Stomach smooth muscle (tissue), 2 donors: Measurements from ENCODE around the gene REPS2.

Source experiments
- H3K27ac ChIP-seq: one replicate; pipeline ENCODE4 v1.7.0; 2013; ENCODE audit warnings: mild to moderate bottlenecking, low read length, inconsistent platforms
- H3K27me3 ChIP-seq, 2 donors: one replicate each; pipeline ENCODE4 v1.7.0; 2013; ENCODE audit warnings: low read length in 2 of 2; ENCODE audit not compliant: insufficient read depth in 2 of 2, control insufficient read depth in 1 of 2
- H3K36me3 ChIP-seq, 2 donors: one replicate each; pipeline ENCODE4 v1.7.0; 2013; ENCODE audit warnings: low read length in 2 of 2; ENCODE audit not compliant: control insufficient read depth in 2 of 2, insufficient read depth in 2 of 2
- H3K4me1 ChIP-seq: one replicate; pipeline ENCODE4 v1.7.0; 2013; ENCODE audit warnings: low read length; ENCODE audit not compliant: control insufficient read depth, insufficient read depth
- H3K4me3 ChIP-seq, 2 donors: one replicate each; pipeline ENCODE4 v1.7.0; 2013; ENCODE audit warnings: low read length in 2 of 2
- H3K9ac ChIP-seq, 2 donors: one replicate each; pipeline ENCODE4 v1.7.0; 2013; ENCODE audit warnings: low read length in 2 of 2, mild to moderate bottlenecking in 1 of 2
- H3K9me3 ChIP-seq, 2 donors: one replicate each; pipeline ENCODE4 v1.7.0; 2013; ENCODE audit warnings: low read length in 2 of 2; ENCODE audit not compliant: control insufficient read depth in 2 of 2
- donor health status: healthy.
- donor health status: Pancreatic carcinoma.

Gene REPS2

DNA sequence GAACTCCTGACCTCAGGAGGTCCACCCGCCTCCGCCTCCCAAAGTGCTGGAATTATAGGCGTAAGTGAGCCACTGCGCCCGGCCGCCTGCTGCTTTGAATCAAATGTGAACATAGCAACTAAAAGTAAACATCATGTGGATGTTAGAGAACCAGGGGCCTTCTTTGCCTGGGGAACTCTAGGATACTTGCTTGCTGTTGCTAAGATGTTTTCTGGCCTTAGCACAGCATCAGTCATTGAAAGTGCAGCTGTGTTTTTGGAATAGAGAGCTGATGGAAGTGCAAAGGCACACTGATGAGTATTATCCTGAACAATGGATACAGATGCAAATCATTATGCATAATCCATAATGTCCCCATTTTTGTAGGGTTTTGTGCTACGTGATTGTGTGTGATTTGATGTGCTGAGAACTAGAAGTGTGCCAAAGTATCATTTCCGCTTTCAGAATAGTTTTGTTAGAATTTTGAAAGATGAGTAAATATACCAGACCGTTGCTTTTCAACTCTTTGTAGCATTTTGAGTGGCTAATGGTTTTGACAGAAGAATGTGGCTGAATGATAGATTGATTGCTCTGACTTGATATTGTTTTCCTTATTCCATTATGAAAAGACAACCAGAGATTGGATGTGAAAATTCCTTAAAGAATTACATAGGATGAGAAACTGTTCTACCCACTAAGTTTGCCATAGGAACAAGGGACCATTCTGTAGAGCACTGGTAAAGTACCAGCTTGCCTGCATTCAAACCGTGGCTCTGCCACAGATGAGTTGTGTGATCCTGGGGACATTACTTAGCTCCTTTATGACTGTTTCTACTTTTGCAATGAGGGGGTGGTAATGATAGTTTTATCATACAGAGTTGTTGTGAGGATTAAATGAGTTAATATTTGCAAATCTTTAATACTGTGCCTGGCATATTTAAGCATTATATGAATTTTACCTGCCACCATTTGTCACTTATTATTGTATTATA is 74.7 kb downstream of the REPS2 start:
- peak overlapping the region; percentile 53 for H3K27ac ChIP-seq
- no peaks in the 10 kb centered on the region for H3K36me3 ChIP-seq
- H3K4me1 ChIP-seq: peaks cover 2% of the 10 kb centered on the region
- no peak overlapping the region for H3K4me3 ChIP-seq
- H3K27me3 ChIP-seq: peaks cover 0 to 2% of the 10 kb centered on the region in 2 donors
- H3K9me3 ChIP-seq: no peaks in the 10 kb centered on the region
- H3K9ac ChIP-seq: no peak overlapping the region

DNA sequence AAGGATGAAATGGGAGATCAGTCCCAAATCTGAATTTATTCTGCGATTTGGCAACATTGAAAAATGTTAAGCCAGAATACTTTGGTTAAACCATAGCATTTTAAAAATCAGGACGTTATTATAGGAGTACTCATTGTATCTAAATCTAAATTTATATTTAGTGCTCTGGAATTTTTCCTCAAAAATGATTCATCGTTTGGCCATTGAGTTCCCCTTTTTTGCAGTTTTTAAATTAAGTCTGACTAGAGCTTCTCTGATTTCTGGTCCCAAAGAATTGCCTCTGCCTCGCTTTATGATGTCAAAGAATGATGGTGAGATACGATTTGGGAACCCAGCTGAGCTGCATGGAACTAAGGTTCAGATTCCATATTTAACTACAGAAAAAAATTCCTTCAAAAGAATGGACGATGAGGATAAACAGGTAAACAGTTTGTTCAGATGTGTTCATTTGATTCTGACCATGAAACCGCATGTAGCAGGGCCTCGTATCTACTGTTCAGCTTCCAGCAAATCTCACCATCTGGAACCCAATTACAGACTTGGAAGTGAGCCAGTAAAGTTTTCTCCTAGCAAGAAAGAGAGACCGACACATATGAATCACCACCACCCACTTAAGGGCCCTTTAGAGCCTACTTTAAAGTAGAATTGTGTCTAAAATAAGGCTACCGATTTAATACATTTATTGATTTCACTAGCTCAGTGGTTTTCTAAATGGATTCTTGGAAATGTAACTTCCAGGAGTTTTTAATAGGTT is 75.6 kb downstream of the REPS2 start:
- H3K9me3 ChIP-seq: no peaks in the 10 kb centered on the region
- H3K27ac ChIP-seq: no peak overlapping the region
- no peaks in the 10 kb centered on the region for H3K36me3 ChIP-seq
- peaks cover 2% of the 10 kb centered on the region for H3K4me1 ChIP-seq
- H3K27me3 ChIP-seq: peaks cover 0 to 2% of the 10 kb centered on the region in 2 donors
- H3K4me3 ChIP-seq: no peak overlapping the region
- no peak overlapping the region for H3K9ac ChIP-seq

GRCh38 chrX:17023661-17024060 is 77.2 kb downstream of the REPS2 start:
- Histone ChIP-seq H3K27me3 (peaks cover 0 to 2% of the 10 kb centered on the region in 2 donors), H3K9ac (no peak overlapping the region), H3K4me1 (peaks cover 2% of the 10 kb centered on the region), H3K4me3 (no peak overlapping the region), H3K9me3 (no peaks in the 10 kb centered on the region), H3K27ac (no peak overlapping the region), H3K36me3 (no peaks in the 10 kb centered on the region)

GRCh38 chrX:17024886-17025285 is 78.4 kb downstream of the REPS2 start:
- Histone ChIP-seq H3K9me3 (no peaks in the 10 kb centered on the region), H3K4me1 (peaks cover 2% of the 10 kb centered on the region), H3K27ac (no peak overlapping the region), H3K36me3 (no peaks in the 10 kb centered on the region), H3K4me3 (no peak overlapping the region), H3K27me3 (peaks cover 0 to 2% of the 10 kb centered on the region in 2 donors), H3K9ac (no peak overlapping the region)

- H3K27ac ChIP-seq: no peak overlapping the region
Observed at GRCh38 chrX:17025621-17026302, 79.3 kb downstream of the REPS2 start.

GRCh38 chrX:17027931-17028330 is 81.5 kb downstream of the REPS2 start:
- Histone ChIP-seq H3K27ac (no peak overlapping the region), H3K4me3 (no peak overlapping the region), H3K9ac (no peak overlapping the region), H3K27me3 (no peaks in the 10 kb centered on the region), H3K36me3 (no peaks in the 10 kb centered on the region), H3K4me1 (peaks cover 2% of the 10 kb centered on the region), H3K9me3 (no peaks in the 10 kb centered on the region)

More at GRCh38 chrX:17025621-17026302, 79.3 kb downstream of the REPS2 start:
- Histone ChIP-seq H3K36me3 (no peaks in the 10 kb centered on the region), H3K27me3 (peaks cover 0 to 2% of the 10 kb centered on the region in 2 donors), H3K9ac (no peak overlapping the region), H3K4me1 (peaks cover 2% of the 10 kb centered on the region), H3K9me3 (no peaks in the 10 kb centered on the region), H3K4me3 (no peak overlapping the region)

DNA sequence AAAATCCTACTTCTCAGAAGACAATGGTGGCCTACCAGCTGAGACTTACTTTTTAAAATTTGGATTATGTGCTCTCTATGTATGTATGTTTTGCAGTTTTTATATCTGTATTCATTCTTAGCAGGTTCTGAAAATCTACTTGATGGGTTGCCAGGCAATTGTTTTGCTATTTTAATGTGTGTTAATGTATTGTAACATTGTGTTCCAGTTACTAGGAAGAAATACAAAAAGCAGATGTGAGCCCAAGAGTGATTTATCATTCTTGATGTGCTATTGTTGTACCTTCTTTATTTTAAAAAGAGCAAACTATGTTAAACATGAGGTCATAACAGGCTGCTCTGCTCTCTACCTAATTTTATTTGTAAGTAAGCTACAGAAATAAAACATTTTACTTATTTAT is 81.9 kb downstream of the REPS2 start:
- Histone ChIP-seq H3K4me3 (no peak overlapping the region), H3K36me3 (no peaks in the 10 kb centered on the region), H3K27ac (no peak overlapping the region), H3K9ac (no peak overlapping the region), H3K27me3 (no peaks in the 10 kb centered on the region), H3K9me3 (no peaks in the 10 kb centered on the region), H3K4me1 (peaks cover 2% of the 10 kb centered on the region)

DNA sequence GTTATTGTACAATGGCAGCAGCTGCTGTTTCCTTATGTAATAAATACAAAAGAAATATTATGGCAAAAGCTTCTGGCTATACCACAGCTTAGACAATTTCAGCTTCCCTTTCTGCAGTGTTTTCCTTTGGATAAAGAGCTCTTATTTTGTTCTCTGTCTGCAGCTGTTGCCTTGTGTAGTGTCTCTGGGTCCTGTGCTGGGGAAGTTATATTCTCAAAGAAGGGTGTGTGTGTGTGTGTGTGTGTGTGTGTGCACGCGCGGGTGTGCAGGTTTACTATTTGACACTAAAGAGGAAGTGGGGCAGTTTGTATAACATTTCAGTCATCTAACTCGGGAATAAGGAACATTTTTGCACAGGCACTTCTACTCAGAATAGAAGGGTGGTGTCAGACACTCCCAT is 83.6 kb downstream of the REPS2 start:
- H3K9me3 ChIP-seq: no peaks in the 10 kb centered on the region
- no peaks in the 10 kb centered on the region for H3K4me1 ChIP-seq
- no peak overlapping the region for H3K4me3 ChIP-seq
- H3K27ac ChIP-seq: no peak overlapping the region
- no peak overlapping the region for H3K9ac ChIP-seq
- H3K36me3 ChIP-seq: no peaks in the 10 kb centered on the region
- H3K27me3 ChIP-seq: peaks cover 0 to 3% of the 10 kb centered on the region in 2 donors

DNA sequence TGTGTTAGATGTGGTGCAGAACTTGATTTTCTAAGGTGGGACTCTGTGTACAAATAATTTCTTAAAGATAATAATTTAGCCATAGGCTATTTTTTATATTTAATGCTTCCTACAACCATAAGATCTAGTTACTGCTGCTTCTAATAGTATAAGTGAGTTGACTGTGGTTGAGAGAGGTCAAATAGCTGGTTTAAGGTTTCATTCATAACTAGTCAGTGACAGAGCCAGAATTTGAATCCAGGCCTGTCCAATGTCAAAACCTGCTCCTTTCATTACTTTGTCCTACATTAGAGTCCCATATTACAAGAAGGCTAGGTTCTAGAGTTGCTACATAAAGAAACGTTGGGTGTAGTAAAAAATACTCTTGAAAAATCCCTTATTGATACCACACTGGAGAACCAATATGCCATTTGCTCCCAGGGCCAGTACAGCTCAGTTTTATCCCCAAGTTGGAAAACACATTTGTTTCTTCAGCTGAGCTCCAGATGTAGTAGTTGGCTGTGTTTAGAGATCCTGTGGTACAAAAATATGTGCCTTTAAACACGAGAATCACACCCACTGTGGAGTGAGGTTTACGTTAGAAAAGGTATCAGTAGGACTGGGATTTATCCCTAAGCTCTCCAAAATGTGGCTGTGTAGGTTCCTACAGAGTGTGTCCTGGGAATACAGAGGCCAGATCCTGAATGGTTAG is 84.3 kb downstream of the REPS2 start:
- peaks cover 0 to 4% of the 10 kb centered on the region in 2 donors for H3K27me3 ChIP-seq
- H3K4me3 ChIP-seq: no peak overlapping the region
- no peak overlapping the region for H3K9ac ChIP-seq
- H3K36me3 ChIP-seq: no peaks in the 10 kb centered on the region
- no peaks in the 10 kb centered on the region for H3K4me1 ChIP-seq
- peak overlapping the region; percentile 70 for H3K27ac ChIP-seq
- H3K9me3 ChIP-seq: no peaks in the 10 kb centered on the region

GRCh38 chrX:17031827-17032226 is 85.4 kb downstream of the REPS2 start:
- Histone ChIP-seq H3K9me3 (no peaks in the 10 kb centered on the region), H3K36me3 (no peaks in the 10 kb centered on the region), H3K9ac (peak overlapping the region in 1 of 2 donors; percentile 45), H3K27me3 (peaks cover 0 to 4% of the 10 kb centered on the region in 2 donors), H3K4me1 (no peaks in the 10 kb centered on the region), H3K27ac (peak overlapping the region; percentile 70), H3K4me3 (no peak overlapping the region)
